GM18907 (cell line): ENCODE measurements around the gene IMMP2L.

Experiments used
- ATAC-seq: cut with Tn5 transposase; IDR thresholded peaks from one replicate; pipeline ENCODE4 v1.9.1; 2021; ENCODE audit warnings: mild to moderate bottlenecking, moderate library complexity; ENCODE audit not compliant: unreplicated experiment

IMMP2L gene

DNA sequence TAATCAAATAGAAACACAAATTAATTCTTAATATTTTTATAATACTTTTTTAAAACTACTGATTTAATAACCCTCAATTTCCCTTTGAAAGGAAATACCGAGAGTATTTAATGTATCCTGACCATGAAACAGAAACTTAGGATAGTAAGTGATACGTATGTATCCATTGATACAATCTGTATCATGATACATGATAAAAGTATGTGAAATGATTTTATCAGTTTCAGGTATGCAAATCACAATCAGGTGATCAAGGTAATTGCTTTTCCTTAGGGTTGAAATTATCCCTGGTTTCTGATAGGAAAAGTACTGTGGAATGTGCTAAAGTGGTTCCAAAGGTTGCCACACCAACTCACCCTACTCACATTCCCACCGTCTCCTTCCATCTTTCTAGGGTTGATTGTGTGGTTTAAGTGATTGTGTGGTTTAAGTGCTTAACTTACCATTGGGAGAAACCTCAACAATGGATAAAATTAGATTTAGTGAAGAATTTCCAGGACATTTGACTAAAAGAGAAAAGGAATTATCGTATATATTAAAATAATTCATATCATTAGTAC is 333.0 kb downstream of the IMMP2L start:
- no peak for ATAC-seq

DNA sequence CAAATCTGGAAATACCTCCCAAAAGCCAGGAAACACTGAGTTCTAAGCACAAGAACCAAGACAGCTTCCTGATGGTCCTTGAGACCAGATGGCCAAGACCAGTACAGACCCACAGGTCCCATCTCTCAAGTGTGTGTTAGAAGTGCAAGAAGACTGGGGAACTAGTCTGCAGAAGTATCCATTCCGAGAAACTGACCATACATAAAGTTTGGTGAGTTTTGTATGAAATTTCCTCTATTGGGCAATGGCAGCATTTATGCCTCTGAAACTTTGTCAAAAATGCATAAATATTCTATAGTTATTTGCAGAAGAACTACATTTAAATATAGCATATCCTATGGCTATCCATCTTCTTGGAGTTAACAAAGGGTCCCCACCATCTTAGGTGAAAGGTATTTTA is 333.9 kb downstream of the IMMP2L start:
- no peak for ATAC-seq

DNA sequence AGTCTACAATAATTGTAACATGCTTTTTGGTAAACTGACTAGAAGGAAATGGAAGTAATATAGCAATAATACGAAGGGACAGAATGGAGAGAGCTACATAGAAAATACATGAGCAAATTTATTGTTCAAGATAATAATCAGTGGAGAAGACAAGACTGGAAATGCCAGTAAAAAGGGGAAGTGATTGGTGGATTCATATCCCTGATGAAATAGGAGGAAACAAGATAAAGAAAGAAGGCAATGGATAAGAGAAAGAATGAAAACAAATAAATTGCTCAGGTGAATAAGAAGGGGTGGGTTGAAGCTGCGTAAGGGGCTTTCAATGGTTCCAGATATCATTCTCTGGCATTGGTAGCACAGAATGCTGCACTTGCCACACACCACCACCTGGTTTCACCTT is 335.5 kb downstream of the IMMP2L start:
- ATAC-seq: no peak

DNA sequence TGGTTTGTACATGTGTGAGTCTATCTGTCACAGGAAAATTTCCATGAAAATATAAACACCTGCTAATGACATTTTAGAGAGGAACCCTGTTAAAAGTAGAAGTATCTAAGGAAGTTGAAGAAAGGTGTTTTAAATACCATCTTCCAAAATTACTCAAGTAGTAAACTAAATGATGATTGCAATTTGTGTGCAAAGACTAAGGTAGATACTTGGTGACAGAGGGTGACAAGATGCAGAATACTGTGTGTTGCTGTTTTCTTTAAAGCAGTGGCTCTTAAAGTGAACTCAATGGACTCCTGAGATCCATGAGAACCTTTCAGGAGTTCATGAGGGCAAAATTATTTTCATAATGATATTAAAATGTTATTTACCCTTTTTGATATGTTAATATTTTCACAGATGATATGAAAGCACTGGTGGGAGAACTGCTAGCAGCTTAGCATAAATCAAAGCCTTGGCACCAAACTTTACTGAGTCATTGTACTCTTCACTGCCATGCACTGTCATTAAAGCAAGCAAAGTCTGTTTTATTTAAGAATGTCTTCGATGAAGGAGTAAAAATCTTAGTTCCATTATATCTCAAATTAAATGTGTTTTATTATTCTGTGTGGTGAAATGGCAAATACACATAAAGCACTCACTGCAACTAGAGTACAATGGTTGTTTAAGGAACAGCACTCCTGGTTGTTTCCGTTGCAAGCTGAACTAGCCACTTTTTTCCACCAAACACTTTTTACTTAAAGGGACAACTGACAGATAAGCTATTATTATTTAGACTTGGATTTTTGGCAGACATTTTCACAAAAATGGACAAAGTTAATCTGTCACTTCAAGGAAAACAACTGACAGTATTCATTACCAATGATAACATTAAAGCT is 337.7 kb downstream of the IMMP2L start:
- no peak for ATAC-seq

DNA sequence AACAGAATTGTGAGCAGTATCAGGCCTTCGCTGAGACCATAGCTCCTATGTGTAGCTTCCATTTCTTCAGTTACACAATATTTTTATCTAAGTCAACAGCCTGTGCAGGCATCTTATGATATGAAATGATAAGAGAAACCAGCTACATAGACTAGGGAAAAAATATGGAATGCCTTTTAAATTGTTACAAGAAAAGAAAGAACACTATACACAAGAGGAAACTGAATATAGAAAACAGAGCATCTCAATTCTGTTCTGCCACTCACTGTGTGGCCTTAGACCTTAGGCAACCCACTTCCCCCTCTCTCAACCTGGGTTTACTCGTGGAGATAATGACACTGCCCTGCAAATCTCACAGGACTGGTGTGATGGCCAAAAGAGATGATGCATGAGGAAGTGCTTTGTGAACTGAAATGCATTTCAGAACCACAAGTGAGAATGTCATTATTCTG is 338.5 kb downstream of the IMMP2L start:
- ATAC-seq: peak; percentile 79

DNA sequence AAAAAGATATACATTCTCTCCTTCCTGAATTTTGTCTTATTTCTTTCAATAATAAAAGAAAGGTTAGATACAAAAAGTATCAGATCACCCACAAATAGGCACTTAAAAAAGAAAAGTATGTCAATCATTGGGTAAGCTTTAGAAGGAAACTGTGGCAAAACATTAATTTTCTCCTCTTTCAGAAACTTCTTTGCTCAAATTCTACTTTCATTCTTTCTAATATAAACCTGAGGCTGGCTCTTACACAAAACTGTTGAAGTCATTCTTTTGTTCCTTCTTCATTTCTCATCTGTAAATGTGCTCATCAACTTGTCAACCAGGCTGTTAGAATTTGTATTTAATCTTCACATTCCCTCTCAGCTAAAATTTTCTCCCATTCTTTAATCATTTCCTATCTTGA is 346.7 kb downstream of the IMMP2L start:
- peak; percentile 65 for ATAC-seq

DNA sequence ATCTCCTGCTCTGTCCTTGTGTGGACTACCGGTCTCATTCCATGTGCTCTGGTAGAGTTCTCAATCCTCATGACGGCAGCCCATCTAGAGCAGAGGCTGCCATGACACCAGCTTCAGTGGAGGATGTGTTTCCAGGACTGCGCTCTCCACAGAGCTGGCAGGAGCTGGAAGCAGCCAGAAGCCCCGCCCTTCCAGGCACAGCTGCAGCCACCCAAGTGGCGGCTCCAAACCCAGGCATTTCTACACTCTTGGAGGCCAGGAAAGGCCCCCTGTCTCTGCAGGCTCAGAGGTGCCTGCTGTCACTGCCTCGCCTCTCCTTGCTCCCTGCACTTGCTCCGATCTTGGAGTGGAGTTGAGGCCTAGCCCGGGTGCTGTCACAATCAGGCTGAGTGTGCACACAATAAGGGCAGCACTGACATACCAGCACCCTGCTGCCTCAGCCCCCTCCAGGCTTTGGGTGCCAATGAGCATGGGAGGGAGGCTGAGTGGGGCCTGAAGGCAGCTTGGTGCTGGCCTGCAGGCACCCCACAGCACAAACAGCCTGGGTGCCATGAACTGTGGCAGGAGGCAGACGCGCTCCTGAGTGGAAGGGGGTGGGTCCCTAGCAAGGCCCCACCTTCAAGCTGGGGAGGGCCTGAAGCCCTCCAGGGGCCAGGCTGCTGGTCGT is 349.3 kb downstream of the IMMP2L start:
- no peak for ATAC-seq

DNA sequence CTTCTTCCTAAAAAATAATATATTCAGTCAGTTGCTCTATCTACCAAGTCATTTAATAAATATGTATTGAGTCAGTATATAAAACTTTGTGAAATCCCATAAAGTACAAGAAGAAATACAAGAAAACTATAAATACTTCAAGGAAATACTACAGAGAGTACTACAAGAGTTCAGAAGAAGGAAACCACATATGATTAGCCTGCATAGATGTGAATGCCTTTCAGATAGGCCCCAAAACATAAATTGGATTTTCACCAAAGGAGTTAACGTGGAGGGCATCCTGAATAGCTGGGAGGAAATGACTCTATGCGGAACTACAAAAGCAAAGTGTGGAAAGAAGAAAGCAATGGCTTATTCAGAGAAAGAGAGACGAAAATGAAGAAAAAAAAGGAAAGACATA is 351.3 kb downstream of the IMMP2L start:
- ATAC-seq: no peak

DNA sequence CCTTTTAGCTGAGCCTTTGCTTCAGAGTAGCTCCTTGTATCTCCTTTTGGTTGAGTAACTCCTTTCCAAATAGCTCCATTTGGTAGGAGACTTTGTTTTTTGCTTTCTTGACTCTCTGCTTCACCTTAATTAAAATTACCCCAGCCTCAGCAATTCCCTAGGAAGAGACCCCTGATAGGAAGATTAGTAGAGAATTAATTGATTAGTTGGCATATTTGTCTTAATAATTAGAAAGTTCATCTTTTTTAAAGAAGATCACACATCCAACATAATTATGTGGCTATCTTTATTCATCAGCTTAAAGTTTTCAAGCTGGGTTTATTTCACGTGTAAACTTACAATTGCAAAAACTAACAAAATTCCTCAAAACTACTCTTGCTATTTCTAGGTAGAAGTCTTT is 352.2 kb downstream of the IMMP2L start:
- no peak for ATAC-seq

DNA sequence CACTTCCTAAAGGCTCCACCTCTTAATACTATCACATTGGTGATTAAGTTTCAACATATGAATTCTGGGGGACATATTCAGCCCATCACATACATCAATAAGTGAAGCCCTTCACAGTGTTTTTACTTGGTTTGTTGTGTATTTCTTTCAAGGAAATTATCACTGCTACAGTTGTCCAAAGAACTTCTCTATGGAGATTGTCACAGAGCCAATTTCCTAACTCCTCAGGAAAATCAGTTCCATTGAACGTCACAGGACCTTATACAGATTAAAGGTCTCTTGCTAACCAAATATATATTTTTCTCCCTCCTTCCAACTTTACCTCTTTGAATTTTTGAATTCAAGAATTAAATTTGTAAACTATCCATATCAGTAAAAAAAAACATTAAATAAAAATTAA is 357.0 kb downstream of the IMMP2L start:
- no peak for ATAC-seq

DNA sequence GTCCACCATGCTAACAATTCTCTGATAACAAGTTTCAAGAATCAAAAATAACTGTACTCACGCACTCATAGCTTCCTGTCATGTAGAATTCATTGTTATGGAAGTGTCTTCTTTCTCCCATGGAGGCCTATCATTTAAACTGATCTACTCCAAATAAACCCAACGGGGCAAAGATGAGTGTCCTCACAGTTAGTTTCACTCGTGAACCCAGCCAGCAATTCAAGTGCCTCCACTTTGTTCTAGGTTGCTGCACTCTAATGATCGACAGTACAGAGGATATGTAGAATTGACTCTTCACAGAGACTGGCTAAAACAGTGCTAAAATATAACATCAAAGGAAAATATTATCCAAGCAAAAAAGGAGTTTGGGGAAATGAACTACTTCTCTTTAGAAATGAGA is 360.0 kb downstream of the IMMP2L start:
- ATAC-seq: no peak

DNA sequence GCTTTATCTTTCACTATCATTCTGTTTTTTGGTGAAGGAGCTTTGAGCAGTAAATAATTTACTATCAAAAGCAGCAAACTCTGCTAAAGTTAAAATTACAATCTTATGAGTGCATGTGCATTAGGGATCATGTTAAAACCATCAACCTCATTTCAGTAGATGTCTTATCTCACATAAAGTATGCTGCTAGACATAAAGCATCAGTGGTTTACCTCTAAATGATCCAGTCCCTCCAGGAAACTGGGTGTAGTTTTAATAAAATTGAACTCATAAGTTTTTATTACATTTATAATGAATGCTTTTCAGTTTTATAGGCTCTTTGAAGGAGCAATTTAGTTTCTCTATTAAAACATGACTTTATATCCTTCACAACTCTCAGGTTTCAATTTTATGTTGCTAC is 362.6 kb downstream of the IMMP2L start:
- no peak for ATAC-seq

DNA sequence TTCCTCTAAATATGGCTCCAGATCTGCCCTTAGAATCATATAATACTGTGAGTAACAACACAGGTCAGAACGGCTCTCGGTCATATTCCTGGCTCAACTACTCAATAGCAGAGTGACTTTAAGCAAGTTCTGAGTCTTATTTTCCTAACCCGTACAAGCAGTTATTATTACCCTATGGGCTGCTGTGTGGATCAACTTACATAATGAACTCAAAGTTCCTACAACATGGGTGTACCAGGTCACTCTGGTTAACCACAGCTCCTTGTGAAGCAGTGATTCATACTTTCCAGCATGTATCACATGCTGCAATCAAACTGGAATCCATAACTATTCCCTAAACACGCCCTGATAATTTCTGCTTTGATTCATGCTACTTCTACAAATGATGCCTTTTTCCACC is 364.0 kb downstream of the IMMP2L start:
- no peak for ATAC-seq

DNA sequence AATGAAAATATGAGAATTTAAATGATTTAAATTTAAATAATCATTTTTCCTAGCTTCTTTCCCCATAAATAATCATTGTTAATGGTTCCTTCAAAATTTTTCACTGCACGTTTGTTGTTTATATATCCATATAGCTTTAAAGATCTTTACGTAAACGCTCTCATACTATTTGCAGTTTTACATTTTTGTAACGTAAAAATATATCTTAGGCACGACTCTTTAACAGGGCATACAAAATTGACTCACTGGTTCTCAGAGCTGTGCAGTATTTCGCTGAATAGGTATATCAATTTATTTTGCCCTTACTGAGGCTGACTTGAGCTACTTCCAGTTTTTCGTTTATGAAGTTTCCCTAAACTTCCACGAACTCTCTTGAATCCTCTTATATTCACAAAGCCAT is 365.6 kb downstream of the IMMP2L start:
- ATAC-seq: no peak

DNA sequence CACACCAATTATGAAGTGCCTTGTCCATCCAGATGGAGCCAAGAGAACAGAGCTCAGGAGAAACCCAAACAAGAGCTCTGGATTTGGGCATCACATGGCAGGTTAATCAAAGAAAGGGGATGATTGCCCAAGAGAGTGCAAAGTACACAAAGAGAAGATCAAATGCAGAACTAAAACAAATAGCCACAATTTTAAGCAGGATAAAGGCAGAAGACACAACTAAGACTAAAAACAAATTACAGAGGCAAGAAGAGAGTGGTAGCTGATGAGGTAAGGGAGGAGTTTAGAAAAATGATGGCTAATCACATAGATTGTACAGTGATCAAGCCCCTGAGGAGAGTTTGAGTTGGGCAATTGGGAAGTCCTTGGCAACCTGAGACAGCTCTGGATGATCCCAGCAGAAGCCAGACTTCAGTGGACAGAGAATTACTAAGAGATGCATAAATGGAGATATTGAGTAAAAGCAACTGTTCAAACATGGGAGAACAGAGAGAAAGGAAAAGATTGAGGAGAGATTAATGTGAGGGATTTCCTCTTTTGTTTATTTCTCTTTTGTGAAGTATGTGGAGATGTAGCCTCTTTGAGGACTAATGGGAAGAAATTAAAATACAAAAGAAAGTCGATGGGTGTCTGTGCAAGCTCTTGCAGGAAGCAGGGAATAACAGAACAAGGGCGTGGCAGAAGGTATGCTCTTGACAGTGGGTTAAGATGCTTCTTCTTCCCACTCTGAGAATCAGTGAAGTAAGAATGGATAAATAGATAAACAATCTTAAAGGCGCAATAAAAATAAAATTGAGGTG is 369.5 kb downstream of the IMMP2L start:
- ATAC-seq: no peak

DNA sequence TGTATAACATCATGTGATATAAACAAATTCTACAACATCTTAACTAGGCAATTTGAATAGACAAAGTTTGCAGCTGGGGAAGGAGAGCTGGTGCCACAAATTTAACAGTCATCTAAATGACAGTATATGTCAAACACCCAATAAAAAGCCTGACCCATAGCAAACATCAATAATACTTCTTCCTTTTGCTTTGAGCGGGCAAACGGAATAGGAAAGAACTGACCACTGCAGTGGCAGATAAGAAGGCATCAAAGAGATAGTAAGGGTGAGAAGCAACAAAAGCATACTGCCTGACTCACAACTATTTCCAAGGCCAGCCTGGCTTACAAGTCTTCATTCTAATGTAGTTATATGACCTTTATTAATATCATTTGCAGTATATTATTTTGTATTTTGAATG is 371.5 kb downstream of the IMMP2L start:
- ATAC-seq: no peak

DNA sequence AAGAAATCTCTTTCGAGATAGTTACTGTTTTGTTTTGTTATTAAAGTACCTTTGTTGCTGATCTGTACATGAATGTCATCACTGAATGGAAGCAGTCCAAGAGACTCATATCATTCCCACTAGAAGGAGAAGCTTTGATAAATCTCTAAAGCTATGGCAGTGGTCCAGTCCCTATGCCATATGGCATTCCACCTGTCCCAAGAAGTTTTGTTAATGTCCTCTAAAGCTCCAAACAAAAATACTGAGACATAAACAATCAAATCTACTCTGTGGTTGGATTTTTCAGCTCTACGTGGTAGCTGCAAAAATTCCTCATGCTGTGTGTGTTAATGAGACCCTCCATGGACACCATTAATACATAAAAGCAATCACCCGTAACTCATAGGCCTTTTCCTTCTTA is 377.3 kb downstream of the IMMP2L start:
- no peak for ATAC-seq

DNA sequence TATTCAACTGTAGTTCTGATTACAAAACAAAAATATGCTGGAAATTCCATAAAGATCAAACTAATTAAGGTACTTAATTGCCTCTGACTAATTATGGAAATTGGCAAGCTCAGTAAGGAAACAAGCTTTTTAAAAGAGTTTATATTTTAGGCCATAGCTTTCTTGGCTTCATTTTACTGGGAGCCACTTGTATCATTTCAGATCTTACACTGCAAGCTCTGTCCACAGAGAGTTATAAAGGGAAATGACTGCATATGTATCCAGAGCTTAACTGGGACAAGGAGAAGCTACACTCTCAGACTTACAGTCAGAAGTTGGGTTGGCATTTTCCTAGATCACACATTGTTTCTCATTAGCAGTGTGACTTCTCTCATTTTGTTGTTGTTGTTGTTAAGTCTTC is 379.0 kb downstream of the IMMP2L start:
- ATAC-seq: no peak

DNA sequence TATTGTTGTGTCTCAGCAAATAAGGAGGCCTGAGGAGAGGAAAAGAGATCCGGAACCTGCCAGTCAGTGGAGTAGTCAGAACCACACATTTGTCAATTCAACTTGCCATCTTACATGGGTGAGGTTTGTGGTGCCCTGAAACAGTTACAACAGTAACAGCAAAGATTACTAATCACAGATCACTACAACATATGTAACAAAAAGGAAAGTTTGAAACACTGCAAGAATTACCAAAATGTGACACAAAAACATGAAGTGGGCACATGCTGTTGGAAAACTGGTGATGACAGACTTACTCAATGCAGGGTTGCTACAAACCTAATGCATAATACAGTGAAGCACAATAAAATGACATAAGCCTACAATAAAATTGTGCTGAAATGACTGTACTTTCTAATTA is 382.0 kb downstream of the IMMP2L start:
- ATAC-seq: no peak

DNA sequence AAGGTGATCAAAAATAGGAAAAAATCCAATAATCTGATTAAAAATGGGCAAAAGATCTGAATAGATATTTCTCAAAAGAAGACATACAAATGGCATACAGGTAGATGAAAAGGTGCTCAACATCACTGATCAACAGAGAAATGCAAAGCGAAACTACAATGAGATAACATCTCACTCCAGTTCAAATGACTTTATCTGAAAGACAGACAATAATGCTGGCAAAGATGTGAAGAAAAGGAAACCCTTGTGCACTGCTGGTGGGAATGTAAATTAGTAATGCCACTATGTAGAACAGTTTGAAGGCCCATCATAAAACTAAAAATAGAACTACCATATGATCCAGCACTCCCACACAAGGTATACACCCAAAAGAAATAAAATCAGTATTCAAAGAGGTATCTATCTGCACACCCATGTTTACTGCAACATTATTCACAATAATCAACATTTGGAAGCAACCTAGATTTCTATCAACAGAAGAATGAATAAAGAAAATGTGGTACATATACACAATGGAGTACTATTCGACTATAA is 386.3 kb downstream of the IMMP2L start:
- no peak for ATAC-seq

DNA sequence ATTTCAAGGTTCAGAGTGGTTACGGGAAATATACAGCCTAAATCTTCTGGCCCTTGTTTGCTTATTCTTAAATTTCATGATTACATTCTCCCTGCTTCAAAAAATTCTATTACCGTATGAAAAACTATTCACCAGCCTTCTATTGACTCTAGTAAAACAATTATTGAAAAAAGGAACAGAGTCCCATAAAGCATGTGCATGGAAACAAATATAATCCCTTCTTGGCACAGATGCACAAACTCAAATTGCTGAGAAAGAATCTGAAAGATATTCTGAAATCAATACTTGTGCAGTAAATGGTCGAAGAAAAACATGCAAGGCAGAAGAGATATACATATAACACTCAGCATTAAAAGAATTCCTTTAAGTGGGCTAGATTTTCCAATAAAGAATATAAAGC is 387.8 kb downstream of the IMMP2L start:
- ATAC-seq: no peak
